ENCODE data around the gene PLA2G4A. TPM values are rescaled to one million over a fixed set of nuclear protein-coding genes. Genes with fewer than 3 reads are reported as not detected.

PLA2G4A gene
- polyA plus RNA-seq, 1 donor from 2014 or later, result not detected

GRCh38 chr1:186957314-186957713 is 128.6 kb downstream of the PLA2G4A start:
- no peaks in the 10 kb centered on the region for H3K27me3 ChIP-seq (ENCODE audit: insufficient read depth, low read depth, low read length)
- TF ChIP-seq TAF1 (IDR thresholded peaks at IDR 0.05; ENCODE audit: low read depth), result no peak
- no peak for TF ChIP-seq MXI1 (conservative IDR thresholded peaks at IDR 0.05; ENCODE audit: poor library complexity, severe bottlenecking)
- no peak for TF ChIP-seq RAD21 (conservative IDR thresholded peaks at IDR 0.05)
- TF ChIP-seq POLR2AphosphoS5 (IDR thresholded peaks at IDR 0.05), result no peak
- no peaks in the 10 kb centered on the region for H3K36me3 ChIP-seq (ENCODE audit: insufficient read depth, low read length)
- H2AFZ ChIP-seq (ENCODE audit: low read depth, low read length), result no peak overlapping the region
- no peak overlapping the region for H3K4me2 ChIP-seq (ENCODE audit: low read length)
- H3K9me3 ChIP-seq (ENCODE audit: low read length), result no peaks in the 10 kb centered on the region
- no peak overlapping the region for H3K9ac ChIP-seq (ENCODE audit: low read length)
- no peaks in the 10 kb centered on the region for H3K79me2 ChIP-seq (replicated peaks; ENCODE audit: insufficient read depth, low read length)
- no peaks in the 10 kb centered on the region for H3K9me2 ChIP-seq (ENCODE audit: insufficient read depth, low read length)
- no peak overlapping the region for H3K27ac ChIP-seq (ENCODE audit: low read length)
- no peaks in the 10 kb centered on the region for H4K20me1 ChIP-seq (ENCODE audit: insufficient read depth)
- H3K4me3 ChIP-seq (ENCODE audit: low read length), result no peak overlapping the region
- H3F3A ChIP-seq (ENCODE audit: insufficient read depth, low read length, poor library complexity, severe bottlenecking), result no peaks in the 10 kb centered on the region

GRCh38 chr1:186958520-186958919 is 129.8 kb downstream of the PLA2G4A start:
- TF ChIP-seq POLR2AphosphoS5 (IDR thresholded peaks at IDR 0.05) (no peak), EZH2 (IDR thresholded peaks at IDR 0.05; ENCODE audit: borderline replicate concordance, insufficient read depth, low read length, poor library complexity, severe bottlenecking) (no peak), EP300 (conservative IDR thresholded peaks at IDR 0.05; ENCODE audit: poor library complexity, severe bottlenecking) (no peak), TAF1 (IDR thresholded peaks at IDR 0.05; ENCODE audit: low read depth) (no peak), SMC3 (conservative IDR thresholded peaks at IDR 0.05; ENCODE audit: poor library complexity) (no peak), REST (IDR thresholded peaks at IDR 0.05; ENCODE audit: borderline replicate concordance) (no peak), MXI1 (conservative IDR thresholded peaks at IDR 0.05; ENCODE audit: poor library complexity, severe bottlenecking) (no peak), RAD21 (conservative IDR thresholded peaks at IDR 0.05) (no peak), CTCF (IDR thresholded peaks at IDR 0.05; ENCODE audit: poor library complexity, severe bottlenecking) (no peak)

More at GRCh38 chr1:186958520-186958919, 129.8 kb downstream of the PLA2G4A start:
- no peak overlapping the region for H3K4me3 ChIP-seq (ENCODE audit: low read length)
- no peaks in the 10 kb centered on the region for H3K36me3 ChIP-seq (ENCODE audit: insufficient read depth, low read length)
- H3K9ac ChIP-seq (ENCODE audit: low read length), result no peak overlapping the region
- no peaks in the 10 kb centered on the region for H3K9me3 ChIP-seq (ENCODE audit: low read length)
- no peak overlapping the region for H3K27ac ChIP-seq (ENCODE audit: low read length)
- no peaks in the 10 kb centered on the region for H3K79me2 ChIP-seq (replicated peaks; ENCODE audit: insufficient read depth, low read length)
- H2AFZ ChIP-seq (ENCODE audit: low read depth, low read length), result no peak overlapping the region
- H3K9me2 ChIP-seq (ENCODE audit: insufficient read depth, low read length), result no peaks in the 10 kb centered on the region
- H3K27me3 ChIP-seq (ENCODE audit: insufficient read depth, low read depth, low read length), result no peaks in the 10 kb centered on the region
- H4K20me1 ChIP-seq (ENCODE audit: insufficient read depth), result no peaks in the 10 kb centered on the region
- H3K4me2 ChIP-seq (ENCODE audit: low read length), result no peak overlapping the region
- H3F3A ChIP-seq (ENCODE audit: insufficient read depth, low read length, poor library complexity, severe bottlenecking), result no peaks in the 10 kb centered on the region

Data from neural cell (in vitro differentiated cells).